H1 (cell line): ENCODE data around the gene GHRH. TPM values are rescaled to one million over a fixed set of nuclear protein-coding genes. Genes with fewer than 3 reads are reported as not detected.

Source experiments
- CHD1 ChIP-seq: IDR thresholded peaks from 2 replicates; pipeline ENCODE4 v1.6.1; 2012; ENCODE audit warnings: low read depth, low read length, improper control_type of control experiment
- EZH2 ChIP-seq: fragments of 200-600 bp; sonication (generic); IDR thresholded peaks from 2 replicates; pipeline ENCODE4 v1.7.1; 2012; ENCODE audit warnings: low read depth, mild to moderate bottlenecking, moderate library complexity, low read length, inconsistent platforms; ENCODE audit not compliant: severe bottlenecking
- POU5F1 ChIP-seq: IDR thresholded peaks from 2 replicates; pipeline ENCODE4 v1.6.1; 2011; ENCODE audit warnings: low read depth, mild to moderate bottlenecking, low read length, moderate library complexity
- SAP30 ChIP-seq: fragments of 300-600 bp; sonication (generic); IDR thresholded peaks from 2 replicates; pipeline ENCODE4 v1.7.1; 2012; ENCODE audit warnings: low read length, moderate library complexity, mild to moderate bottlenecking, inconsistent platforms; ENCODE audit not compliant: insufficient read depth, insufficient replicate concordance
- SP1 ChIP-seq: IDR thresholded peaks from 2 replicates; pipeline ENCODE4 v1.6.1; 2011; ENCODE audit warnings: low read depth, low read length
- polyA plus RNA-seq, 7 experiments: library from polyadenylated mRNA; depleted of rRNA in 3 of 7; stranded (reverse) in 5 of 7; unstranded in 2 of 7; fragments of >200 nt in 5 of 7; fragments of 200-250 nt in 2 of 7; gene quantifications; 1 replicate in 5 of 7; 2 replicates in 1 of 7; 4 replicates in 1 of 7; pipeline versions ENCODE4 v1.2.1 to v1.2.3, GENCODE V29; 2011 to 2013; ENCODE audit warnings: missing spikeins in 2 of 7, mixed read lengths in 2 of 7
- total RNA-seq: library from RNA; stranded (reverse); fragmentation: NEBNext Ultra II Directional; extraction: Animal tissue kit (Norgen Biotek cat#: 25700); gene quantifications from 2 replicates; pipeline ENCODE4 v1.2.1, GENCODE V29; 2021

The GHRH gene
- total and polyA plus RNA-seq, 2 of the 8 experiments (the other 6 are each of a cell fraction or from before 2014, with no cell fraction given) = not detected

GRCh38 chr20:37295595-37295994 lies 34.0 kb upstream of the GHRH start (continued):
- TF ChIP-seq SAP30 (no peak), POU5F1 (no peak), CHD1 (no peak), SP1 (no peak), EZH2 (no peak)
